Right lobe of liver (tissue), 6 donors: ENCODE data around the gene CCDC51. TPM values are rescaled to one million over a fixed set of nuclear protein-coding genes. Genes with fewer than 3 reads are reported as not detected.

Experiments
- ATAC-seq, 4 donors: fragments of 200-7000 bp; cut with Tn5 transposase; one replicate each; pipeline ENCODE4 v1.9.1; 2020; ENCODE audit warnings: mild to moderate bottlenecking in 4 of 4, moderate library complexity in 4 of 4
- DNase-seq, 3 donors: peaks; one replicate each; pipeline ENCODE4 v3.0.0-alpha.2; 2020
- H3K27ac ChIP-seq, 3 donors: fragments of 200-600 bp; one replicate each; pipeline ENCODE4 v1.8.0; 2022
- H3K27me3 ChIP-seq, 2 donors: fragments of 200-600 bp; one replicate each; pipeline ENCODE4 v1.8.0; 2022
- H3K36me3 ChIP-seq, 4 donors: fragments of 200-600 bp; sonication (generic) in 1 of 4; one replicate each; pipeline versions ENCODE4 v1.5.1 to v1.8.0; 2017 to 2022; ENCODE audit warnings: control low read depth in 1 of 4
- H3K4me1 ChIP-seq, 4 donors: fragments of 200-600 bp; sonication (generic) in 1 of 4; one replicate each; pipeline versions ENCODE4 v1.5.1 to v1.8.0; 2017 to 2022; ENCODE audit warnings: control low read depth in 1 of 4
- H3K4me3 ChIP-seq, 3 donors: fragments of 200-600 bp; one replicate each; pipeline ENCODE4 v1.8.0; 2022
- H3K9me3 ChIP-seq, 4 donors: fragments of 200-600 bp; sonication (generic) in 1 of 4; one replicate each; pipeline versions ENCODE4 v1.5.1 to v1.8.0; 2017 to 2022; ENCODE audit warnings: control low read depth in 1 of 4
- CTCF ChIP-seq, 4 donors: fragments of 200-600 bp in 3 of 4; fragments of 450-650 bp in 1 of 4; IDR thresholded peaks; one replicate each; pipeline versions ENCODE4 v1.5.1 to v1.8.0; 2016 to 2022; ENCODE audit warnings: antibody characterized with exemption in 4 of 4, mild to moderate bottlenecking in 2 of 4
- POLR2A ChIP-seq: fragments of 450-650 bp; IDR thresholded peaks from one replicate; pipeline ENCODE4 v1.6.1; 2017; ENCODE audit warnings: antibody characterized with exemption, mild to moderate bottlenecking
- WGBS: methylation state at CpG from one replicate; pipeline ENCODE4 v1.1.6; 2018; ENCODE audit warnings: low coverage, low lambda C conversion rate; ENCODE audit not compliant: insufficient coverage; ENCODE audit errors: missing lambda C conversion rate; 5-methylcytosine and 5-hydroxymethylcytosine counted together
- intact Hi-C, 2 donors: fragments of 100-400 bp; cut with DNase I; formaldehyde crosslinking; loops; one replicate each; pipeline versions ENCODE4 v1.11.2 to v1.14.1; 2022
- total RNA-seq, 6 experiments: library from RNA; depleted of rRNA in 2 of 6; stranded (reverse); fragments of >200 nt in 2 of 6; fragmentation: NEBNext Ultra II Directional in 3 of 6; extraction: Animal tissue kit (Norgen Biotek cat#: 25700) in 3 of 6; gene quantifications; one replicate each; pipeline versions ENCODE4 v1.1.0 to v1.2.4, GENCODE V29; 2016 to 2023
- donor health status: DM: no; HTN: yes; CAD: no.
- donor health status: DM: no; HTN: no; CAD: no.
- donor health status: DM: no; HTN: no; CAD: no.
- donor health status: DM: no; HTN: yes; CAD: no.
- donor health status: DM: no; HTN: yes; CAD: no.

CCDC51 gene
- total RNA-seq, 6 experiments from 2014 or later, result 5.9 to 16.0 (median 8.1) TPM

GRCh38 chr3:48428572-48429316 is 11.2 kb downstream of the CCDC51 start:
- TF ChIP-seq POLR2A (no peak), CTCF (IDR thresholded peaks at IDR 0.05) (no peak)
- peaks cover under 1 to 60% (median 20%) of the 10 kb centered on the region in 4 donors for H3K4me1 ChIP-seq
- WGBS, result 0% methylated on average over 1 of the region's 60 CpGs
- H3K36me3 ChIP-seq, result peaks cover 0 to 14% (median 0%) of the 10 kb centered on the region in 4 donors
- peak overlapping the region; percentile 78 to 96 (median 85) for H3K4me3 ChIP-seq
- ATAC-seq (peak; percentile 58 to 69 (median 68)), DNase-seq (peak; percentile 72 to 86 (median 82))
- intact Hi-C loops, result no loop called here
- H3K27ac ChIP-seq, result peak overlapping the region; percentile 56 to 89 (median 79)
- H3K9me3 ChIP-seq, result no peaks in the 10 kb centered on the region
- no peaks in the 10 kb centered on the region for H3K27me3 ChIP-seq

GRCh38 chr3:48428088-48428571 is 11.8 kb downstream of the CCDC51 start:
- no peak for DNase-seq
- peak overlapping the region; percentile 78 to 96 (median 85) for H3K4me3 ChIP-seq
- H3K36me3 ChIP-seq, result peaks cover 0 to 9% (median 0%) of the 10 kb centered on the region in 4 donors
- peaks cover 2 to 66% (median 20%) of the 10 kb centered on the region in 4 donors for H3K4me1 ChIP-seq
- no peak for ATAC-seq
- no peaks in the 10 kb centered on the region for H3K9me3 ChIP-seq
- H3K27ac ChIP-seq, result peak overlapping the region; percentile 56 to 89 (median 79)
- H3K27me3 ChIP-seq, result no peaks in the 10 kb centered on the region
- TF ChIP-seq CTCF (IDR thresholded peaks at IDR 0.05) (no peak), POLR2A (peak; percentile 18)
- intact Hi-C loops, result no loop called here
- no CpG with 5 or more reads among the region's 7 CpGs for WGBS

GRCh38 chr3:48427630-48427962 is 12.3 kb downstream of the CCDC51 start:
- DNase-seq (no peak), ATAC-seq (no peak)
- intact Hi-C loops, result no loop called here
- TF ChIP-seq CTCF (IDR thresholded peaks at IDR 0.05), result no peak
- no peak for TF ChIP-seq POLR2A
- H3K27me3 ChIP-seq, result no peaks in the 10 kb centered on the region
- no peaks in the 10 kb centered on the region for H3K9me3 ChIP-seq
- peak overlapping the region; percentile 78 to 96 (median 85) for H3K4me3 ChIP-seq
- H3K27ac ChIP-seq, result peak overlapping the region in 1 of 3 donors; percentile 89
- peaks cover 2 to 72% (median 20%) of the 10 kb centered on the region in 4 donors for H3K4me1 ChIP-seq
- H3K36me3 ChIP-seq, result peaks cover 0 to 4% (median 0%) of the 10 kb centered on the region in 4 donors
- 22% methylated on average over 4 of the region's 9 CpGs for WGBS

GRCh38 chr3:48426944-48427629 is 12.8 kb downstream of the CCDC51 start:
- WGBS, result 15% methylated on average over 6 of the region's 8 CpGs
- H3K36me3 ChIP-seq, result no peaks in the 10 kb centered on the region
- intact Hi-C loops, result no loop called here
- no peaks in the 10 kb centered on the region for H3K9me3 ChIP-seq
- DNase-seq, result no peak
- H3K27ac ChIP-seq, result peak overlapping the region in 1 of 3 donors; percentile 89
- no peaks in the 10 kb centered on the region for H3K27me3 ChIP-seq
- peak overlapping the region; percentile 78 to 96 (median 85) for H3K4me3 ChIP-seq
- H3K4me1 ChIP-seq, result peaks cover 2 to 77% (median 20%) of the 10 kb centered on the region in 4 donors
- no peak for TF ChIP-seq CTCF (IDR thresholded peaks at IDR 0.05)
- TF ChIP-seq POLR2A, result no peak
- ATAC-seq, result no peak
